H54 (cell line): ENCODE results near the gene ZNF501.

Source experiments
- DNase-seq: peaks from one replicate; pipeline ENCODE4 v3.0.0; 2011; ENCODE audit warnings: low spot score, mixed read lengths; ENCODE audit not compliant: insufficient read length
- FAIRE-seq: peaks from 3 replicates; lab custom pipeline; 2011; peaks lifted over from hg19 to GRCh38; lab: Jason Lieb, UNC
- POLR2A ChIP-seq: IDR thresholded peaks from 2 replicates; pipeline ENCODE4 v1.6.1; 2011; ENCODE audit warnings: low read depth, mild to moderate bottlenecking, low read length

ZNF501 gene

GRCh38 chr3:44762690-44763089 is 33.3 kb downstream of the ZNF501 start:
- FAIRE-seq (no peak), DNase-seq (no peak)
- TF ChIP-seq POLR2A, result no peak

- no peak for TF ChIP-seq POLR2A
- no peak for DNase-seq
- FAIRE-seq, result no peak
Measured at GRCh38 chr3:44764248-44764647, 34.8 kb downstream of the ZNF501 start.

- FAIRE-seq, result no peak
- no peak for DNase-seq
- no peak for TF ChIP-seq POLR2A
Measured at GRCh38 chr3:44771424-44772098, 42.1 kb downstream of the ZNF501 start.

GRCh38 chr3:44772099-44772442 is 42.6 kb downstream of the ZNF501 start:
- no peak for DNase-seq
- no peak for TF ChIP-seq POLR2A
- FAIRE-seq, result no peak

- DNase-seq, result no peak
- TF ChIP-seq POLR2A, result no peak
- no peak for FAIRE-seq
Measured at GRCh38 chr3:44782891-44783290, 53.5 kb downstream of the ZNF501 start.
